Glutamatergic neuron (in vitro differentiated cells): ENCODE data around the gene CBX8. TPM values are rescaled to one million over a fixed set of nuclear protein-coding genes. Genes with fewer than 3 reads are reported as not detected.

Experiments used
- DNase-seq: peaks from one replicate; pipeline ENCODE4 v3.0.0; 2022
- H3K27ac Mint-ChIP-seq: one replicate; pipeline ENCODE4 v1.8.0; 2020; ENCODE audit warnings: mild to moderate bottlenecking, mixed read lengths, inconsistent platforms; ENCODE audit not compliant: unreplicated experiment
- H3K27me3 Mint-ChIP-seq: one replicate; pipeline ENCODE4 v1.8.0; 2020; ENCODE audit warnings: mild to moderate bottlenecking, moderate library complexity, mixed read lengths, inconsistent platforms; ENCODE audit not compliant: unreplicated experiment
- H3K36me3 Mint-ChIP-seq: one replicate; pipeline ENCODE4 v1.8.0; 2020; ENCODE audit warnings: mild to moderate bottlenecking, mixed read lengths, inconsistent platforms; ENCODE audit not compliant: unreplicated experiment
- H3K4me1 Mint-ChIP-seq: one replicate; pipeline ENCODE4 v1.8.0; 2020; ENCODE audit warnings: mild to moderate bottlenecking, low read depth, mixed read lengths, inconsistent platforms; ENCODE audit not compliant: unreplicated experiment
- H3K4me3 Mint-ChIP-seq: one replicate; pipeline ENCODE4 v1.8.0; 2020; ENCODE audit warnings: mild to moderate bottlenecking, mixed read lengths, inconsistent platforms; ENCODE audit not compliant: unreplicated experiment
- H3K9me3 Mint-ChIP-seq: one replicate; pipeline ENCODE4 v1.8.0; 2020; ENCODE audit warnings: mild to moderate bottlenecking, moderate library complexity, mixed read lengths, inconsistent platforms; ENCODE audit not compliant: unreplicated experiment
- total RNA-seq: library from RNA; stranded (reverse); fragmentation: NEBNext Ultra II Directional; extraction: Animal tissue kit (Norgen Biotek cat#: 25700); gene quantifications from one replicate; pipeline ENCODE4 v1.2.1, GENCODE V29; 2021; ENCODE audit not compliant: unreplicated experiment
- TF ChIP-seq, protein P1 (sequence below): fragments of 200-600 bp; sonication (generic); IDR thresholded peaks from one replicate; pipeline ENCODE4 v1.5.0; 2021; ENCODE audit not compliant: partially characterized antibody, unreplicated experiment

CBX8 gene
- total RNA-seq, 1 donor from 2014 or later, result 13.8 TPM

DNA sequence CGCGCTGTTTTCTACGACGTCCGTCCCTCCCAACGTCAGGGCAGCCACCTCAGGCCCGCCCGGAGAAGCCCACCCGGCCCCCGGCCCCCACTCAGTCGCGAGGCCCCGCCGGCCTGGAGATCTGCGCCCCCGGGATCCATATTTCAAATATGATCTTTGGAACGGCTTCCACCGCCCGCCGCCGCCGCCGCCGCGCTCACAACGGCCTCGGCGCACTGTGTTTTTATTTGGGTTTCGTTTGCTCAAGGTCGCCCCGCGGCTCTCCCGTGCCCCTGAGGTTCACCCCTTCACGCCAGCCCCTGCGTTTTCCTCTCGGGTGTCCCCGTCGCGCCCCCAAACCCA, 46.6 kb upstream of the CBX8 start:
- TF ChIP-seq, protein P1, sequence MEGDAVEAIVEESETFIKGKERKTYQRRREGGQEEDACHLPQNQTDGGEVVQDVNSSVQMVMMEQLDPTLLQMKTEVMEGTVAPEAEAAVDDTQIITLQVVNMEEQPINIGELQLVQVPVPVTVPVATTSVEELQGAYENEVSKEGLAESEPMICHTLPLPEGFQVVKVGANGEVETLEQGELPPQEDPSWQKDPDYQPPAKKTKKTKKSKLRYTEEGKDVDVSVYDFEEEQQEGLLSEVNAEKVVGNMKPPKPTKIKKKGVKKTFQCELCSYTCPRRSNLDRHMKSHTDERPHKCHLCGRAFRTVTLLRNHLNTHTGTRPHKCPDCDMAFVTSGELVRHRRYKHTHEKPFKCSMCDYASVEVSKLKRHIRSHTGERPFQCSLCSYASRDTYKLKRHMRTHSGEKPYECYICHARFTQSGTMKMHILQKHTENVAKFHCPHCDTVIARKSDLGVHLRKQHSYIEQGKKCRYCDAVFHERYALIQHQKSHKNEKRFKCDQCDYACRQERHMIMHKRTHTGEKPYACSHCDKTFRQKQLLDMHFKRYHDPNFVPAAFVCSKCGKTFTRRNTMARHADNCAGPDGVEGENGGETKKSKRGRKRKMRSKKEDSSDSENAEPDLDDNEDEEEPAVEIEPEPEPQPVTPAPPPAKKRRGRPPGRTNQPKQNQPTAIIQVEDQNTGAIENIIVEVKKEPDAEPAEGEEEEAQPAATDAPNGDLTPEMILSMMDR, result no peak
- H3K27ac Mint-ChIP-seq, result no peak overlapping the region
- no peaks in the 10 kb centered on the region for H3K36me3 Mint-ChIP-seq
- H3K27me3 Mint-ChIP-seq, result peaks cover 11% of the 10 kb centered on the region
- H3K4me3 Mint-ChIP-seq, result peak overlapping the region; percentile 78
- H3K4me1 Mint-ChIP-seq, result peaks cover 10% of the 10 kb centered on the region
- H3K9me3 Mint-ChIP-seq, result peaks cover 2% of the 10 kb centered on the region
- no peak for DNase-seq

DNA sequence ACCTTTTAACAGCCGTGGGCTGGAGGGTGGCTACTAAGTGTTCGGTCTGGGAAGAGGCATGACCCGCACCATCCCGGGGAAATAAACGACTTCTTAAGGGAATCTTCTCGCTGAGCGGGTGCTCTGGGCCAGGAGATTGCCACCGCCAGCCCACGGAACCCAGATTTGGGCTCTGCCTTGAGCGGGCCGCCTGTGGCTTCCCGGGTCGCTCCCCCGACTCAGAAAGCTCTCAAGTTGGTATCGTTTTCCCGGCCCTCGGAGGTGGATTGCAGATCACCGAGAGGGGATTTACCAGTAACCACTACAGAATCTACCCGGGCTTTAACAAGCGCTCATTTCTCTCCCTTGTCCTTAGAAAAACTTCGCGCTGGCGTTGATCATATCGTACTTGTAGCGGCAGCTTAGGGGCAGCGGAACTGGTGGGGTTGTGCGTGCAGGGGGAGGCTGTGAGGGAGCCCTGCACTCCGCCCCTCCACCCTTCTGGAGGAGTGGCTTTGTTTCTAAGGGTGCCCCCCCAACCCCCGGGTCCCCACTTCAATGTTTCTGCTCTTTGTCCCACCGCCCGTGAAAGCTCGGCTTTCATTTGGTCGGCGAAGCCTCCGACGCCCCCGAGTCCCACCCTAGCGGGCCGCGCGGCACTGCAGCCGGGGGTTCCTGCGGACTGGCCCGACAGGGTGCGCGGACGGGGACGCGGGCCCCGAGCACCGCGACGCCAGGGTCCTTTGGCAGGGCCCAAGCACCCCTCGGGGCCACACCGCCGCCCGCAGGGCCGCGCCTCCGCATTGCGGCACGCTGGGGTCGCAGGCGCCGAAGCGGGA, 46.0 kb upstream of the CBX8 start:
- H3K4me1 Mint-ChIP-seq, result peaks cover 10% of the 10 kb centered on the region
- TF ChIP-seq, protein P1, result no peak
- peak overlapping the region; percentile 49 for H3K4me3 Mint-ChIP-seq
- no peak for DNase-seq
- H3K36me3 Mint-ChIP-seq, result no peaks in the 10 kb centered on the region
- H3K27ac Mint-ChIP-seq, result no peak overlapping the region
- peaks cover 3% of the 10 kb centered on the region for H3K9me3 Mint-ChIP-seq
- H3K27me3 Mint-ChIP-seq, result peaks cover 11% of the 10 kb centered on the region

DNA sequence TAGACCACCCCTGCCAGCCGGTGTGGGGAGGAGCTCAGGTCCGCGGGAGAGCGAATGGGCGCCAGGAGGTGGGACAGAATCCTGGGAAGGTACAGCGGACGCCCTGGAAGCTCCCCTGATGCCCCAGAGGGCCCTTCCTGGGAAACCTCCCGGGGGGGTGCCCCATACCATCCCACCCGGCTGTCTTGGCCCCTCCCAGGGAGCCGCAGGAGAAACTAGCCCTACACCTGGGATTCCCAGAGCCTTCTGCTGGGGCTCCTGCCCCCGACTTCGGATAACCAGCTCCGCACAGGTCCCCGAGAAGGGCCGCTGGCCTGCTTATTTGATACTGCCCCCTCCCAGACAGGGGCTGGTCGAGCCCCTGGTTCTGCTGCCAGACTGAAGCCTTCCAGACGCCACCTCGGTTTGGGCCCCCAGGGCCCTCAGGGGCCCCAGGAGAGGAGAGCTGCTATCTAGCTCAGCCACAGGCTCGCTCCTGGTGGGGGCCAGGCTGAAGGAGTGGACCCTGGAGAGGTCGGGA, 45.3 kb upstream of the CBX8 start:
- no peak for DNase-seq
- Mint-ChIP-seq H3K4me3 (peak overlapping the region; percentile 49), H3K4me1 (peaks cover 11% of the 10 kb centered on the region), H3K36me3 (no peaks in the 10 kb centered on the region), H3K27me3 (peaks cover 11% of the 10 kb centered on the region), H3K27ac (no peak overlapping the region), H3K9me3 (peaks cover 5% of the 10 kb centered on the region)
- TF ChIP-seq, protein P1, result no peak

DNA sequence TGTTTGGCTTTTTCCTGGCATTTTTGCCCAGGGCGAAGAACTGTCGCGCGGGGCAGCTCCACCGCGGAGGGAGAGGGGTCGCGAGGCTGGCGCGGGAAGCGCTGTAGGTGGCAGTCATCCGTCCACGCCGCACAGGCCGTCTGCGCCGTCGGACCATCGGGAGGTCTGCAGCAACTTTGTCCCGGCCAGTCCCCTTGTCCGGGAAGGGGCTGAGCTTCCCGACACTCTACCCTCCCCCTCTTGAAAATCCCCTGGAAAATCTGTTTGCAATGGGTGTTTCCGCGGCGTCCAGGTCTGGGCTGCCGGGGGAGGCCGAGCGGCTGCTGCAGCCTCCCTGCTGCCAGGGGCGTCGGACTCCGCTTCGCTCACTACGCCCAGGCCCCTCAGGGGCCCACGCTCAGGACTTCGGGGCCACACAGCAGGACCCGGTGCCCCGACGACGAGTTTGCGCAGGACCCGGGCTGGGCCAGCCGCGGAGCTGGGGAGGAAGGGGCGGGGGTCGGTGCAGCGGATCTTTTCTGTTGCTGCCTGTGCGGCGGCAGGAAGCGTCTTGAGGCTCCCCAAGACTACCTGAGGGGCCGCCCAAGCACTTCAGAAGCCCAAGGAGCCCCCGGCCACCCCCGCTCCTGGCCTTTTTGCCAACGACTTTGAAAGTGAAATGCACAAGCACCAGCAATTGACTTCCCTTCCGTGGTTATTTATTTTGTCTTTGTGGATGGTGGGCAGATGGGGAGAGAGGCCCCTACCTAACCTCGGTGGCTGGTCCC, 44.7 kb upstream of the CBX8 start:
- Mint-ChIP-seq H3K27me3 (peaks cover 13% of the 10 kb centered on the region), H3K36me3 (no peaks in the 10 kb centered on the region), H3K4me3 (no peak overlapping the region), H3K4me1 (peaks cover 13% of the 10 kb centered on the region), H3K27ac (no peak overlapping the region), H3K9me3 (peaks cover 5% of the 10 kb centered on the region)
- DNase-seq, result no peak
- TF ChIP-seq, protein P1, result no peak

DNA sequence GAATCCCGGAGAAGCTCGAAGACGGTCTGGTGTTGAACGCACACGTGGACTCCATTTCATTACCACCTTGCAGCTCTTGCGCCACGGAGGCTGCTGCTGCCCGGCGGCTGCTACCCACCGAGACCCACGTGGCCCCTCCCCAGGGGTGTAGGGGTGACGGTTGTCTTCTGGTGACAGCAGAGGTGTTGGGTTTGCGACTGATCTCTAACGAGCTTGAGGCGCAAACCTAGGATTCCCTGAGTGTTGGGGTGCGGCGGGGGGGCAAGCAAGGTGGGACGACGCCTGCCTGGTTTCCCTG, 44.1 kb upstream of the CBX8 start:
- peaks cover 10% of the 10 kb centered on the region for H3K4me1 Mint-ChIP-seq

More for the DNA sequence above, 44.1 kb upstream of the CBX8 start:
- TF ChIP-seq, protein P1, result no peak
- Mint-ChIP-seq H3K27ac (no peak overlapping the region), H3K4me3 (no peak overlapping the region), H3K27me3 (peaks cover 13% of the 10 kb centered on the region), H3K36me3 (no peaks in the 10 kb centered on the region), H3K9me3 (peaks cover 5% of the 10 kb centered on the region)
- no peak for DNase-seq
